Ascending aorta (tissue), 2 donors: Measurements from ENCODE around the gene CRYBG2. TPM values are rescaled to one million over a fixed set of nuclear protein-coding genes. Genes with fewer than 3 reads are reported as not detected.
"Not testable (repeated sequence)": the region's sequence is repeated elsewhere in the genome, so short reads cannot be mapped to it uniquely, and the experiment has no call there.

Experiments
- DNase-seq, 2 donors: peaks; one replicate each; pipeline ENCODE4 v3.0.0-alpha.2; 2019; ENCODE audit warnings: low spot score in 2 of 2
- H3K27ac ChIP-seq, 2 donors: fragments of 200-600 bp; sonication (generic); one replicate each; pipeline ENCODE4 v1.5.1; 2016 to 2017; ENCODE audit warnings: mild to moderate bottlenecking in 1 of 2
- H3K27me3 ChIP-seq: fragments of 200-600 bp; sonication (generic); one replicate; pipeline ENCODE4 v1.5.1; 2017
- H3K36me3 ChIP-seq, 2 donors: fragments of 200-600 bp; sonication (generic); one replicate each; pipeline ENCODE4 v1.5.1; 2016
- H3K4me1 ChIP-seq, 2 donors: fragments of 200-600 bp; sonication (generic); one replicate each; pipeline ENCODE4 v1.5.1; 2016 to 2017; ENCODE audit warnings: mild to moderate bottlenecking in 1 of 2
- H3K4me3 ChIP-seq, 2 donors: fragments of 200-600 bp; sonication (generic); one replicate each; pipeline ENCODE4 v1.5.1; 2016 to 2017; ENCODE audit warnings: mild to moderate bottlenecking in 1 of 2
- H3K9me3 ChIP-seq, 2 donors: fragments of 200-600 bp; sonication (generic); one replicate each; pipeline ENCODE4 v1.5.1; 2016
- CTCF ChIP-seq, 3 experiments: fragments of 200-600 bp in 2 of 3; fragments of 450-650 bp in 1 of 3; sonication (generic) in 2 of 3; IDR thresholded peaks; one replicate each; pipeline ENCODE4 v1.5.1; 2016 to 2019; ENCODE audit warnings: antibody characterized with exemption in 3 of 3, mild to moderate bottlenecking in 1 of 3, moderate library complexity in 1 of 3
- intact Hi-C: fragments of 100-400 bp; cut with DNase I; formaldehyde crosslinking; loops from one replicate; pipeline ENCODE4 v1.15.1; 2023
- total RNA-seq: library from RNA; depleted of rRNA; stranded (reverse); fragments of >200 nt; gene quantifications from one replicate; pipeline ENCODE4 v1.1.0, GENCODE V29; 2016

Gene CRYBG2
- total RNA-seq, 1 donor from 2014 or later = not detected

- H3K36me3 ChIP-seq = no peaks in the 10 kb centered on the region
- no peak overlapping the region for H3K4me3 ChIP-seq
- intact Hi-C loops = no loop called here
- DNase-seq = no peak
- no peak overlapping the region for H3K27ac ChIP-seq
- no peaks in the 10 kb centered on the region for H3K9me3 ChIP-seq
- no peak for TF ChIP-seq CTCF (IDR thresholded peaks at IDR 0.05)
- H3K27me3 ChIP-seq = no peaks in the 10 kb centered on the region
- H3K4me1 ChIP-seq = no peaks in the 10 kb centered on the region
Measured at GRCh38 chr1:26391450-26391849, 37.5 kb upstream of the CRYBG2 start.

- H3K4me3 ChIP-seq = no peak overlapping the region
- no peaks in the 10 kb centered on the region for H3K27me3 ChIP-seq
- no peaks in the 10 kb centered on the region for H3K36me3 ChIP-seq
- no peak for DNase-seq
- no peaks in the 10 kb centered on the region for H3K4me1 ChIP-seq
- no peak overlapping the region for H3K27ac ChIP-seq
- no peaks in the 10 kb centered on the region for H3K9me3 ChIP-seq
- intact Hi-C loops = no loop called here
- TF ChIP-seq CTCF (IDR thresholded peaks at IDR 0.05) = no peak
Measured at GRCh38 chr1:26389604-26390247, 35.8 kb upstream of the CRYBG2 start.

- no peak overlapping the region for H3K4me3 ChIP-seq
- no peak overlapping the region for H3K27ac ChIP-seq
- no peaks in the 10 kb centered on the region for H3K4me1 ChIP-seq
- H3K9me3 ChIP-seq = no peaks in the 10 kb centered on the region
- intact Hi-C loops = no loop called here
- no peaks in the 10 kb centered on the region for H3K27me3 ChIP-seq
- H3K36me3 ChIP-seq = no peaks in the 10 kb centered on the region
- no peak for DNase-seq
- no peak for TF ChIP-seq CTCF (IDR thresholded peaks at IDR 0.05)
Measured at GRCh38 chr1:26388791-26389445, 35.0 kb upstream of the CRYBG2 start.

- intact Hi-C loops = no loop called here
- no peak for DNase-seq
- no peak overlapping the region for H3K27ac ChIP-seq
- H3K27me3 ChIP-seq = no peaks in the 10 kb centered on the region
- no peak for TF ChIP-seq CTCF (IDR thresholded peaks at IDR 0.05)
- no peaks in the 10 kb centered on the region for H3K4me1 ChIP-seq
- no peak overlapping the region for H3K4me3 ChIP-seq
- no peaks in the 10 kb centered on the region for H3K36me3 ChIP-seq
- H3K9me3 ChIP-seq = no peaks in the 10 kb centered on the region
Measured at GRCh38 chr1:26387447-26387846, 33.5 kb upstream of the CRYBG2 start.

GRCh38 chr1:26385063-26385462, 31.1 kb upstream of the CRYBG2 start:
- intact Hi-C loops, H3K4me1 ChIP-seq, H3K4me3 ChIP-seq, H3K27me3 ChIP-seq, H3K36me3 ChIP-seq, DNase-seq, H3K27ac ChIP-seq, H3K9me3 ChIP-seq: not testable (repeated sequence)

GRCh38 chr1:26384076-26384475, 30.1 kb upstream of the CRYBG2 start:
- no peak for TF ChIP-seq CTCF (IDR thresholded peaks at IDR 0.05)
- no peak overlapping the region for H3K27ac ChIP-seq
- no peaks in the 10 kb centered on the region for H3K9me3 ChIP-seq
- DNase-seq = no peak
- no peak overlapping the region for H3K4me3 ChIP-seq
- H3K4me1 ChIP-seq = no peaks in the 10 kb centered on the region
- intact Hi-C loops = no loop called here
- no peaks in the 10 kb centered on the region for H3K36me3 ChIP-seq
- H3K27me3 ChIP-seq = no peaks in the 10 kb centered on the region
